Measurements from ENCODE around the gene ITPR3.

DNA sequence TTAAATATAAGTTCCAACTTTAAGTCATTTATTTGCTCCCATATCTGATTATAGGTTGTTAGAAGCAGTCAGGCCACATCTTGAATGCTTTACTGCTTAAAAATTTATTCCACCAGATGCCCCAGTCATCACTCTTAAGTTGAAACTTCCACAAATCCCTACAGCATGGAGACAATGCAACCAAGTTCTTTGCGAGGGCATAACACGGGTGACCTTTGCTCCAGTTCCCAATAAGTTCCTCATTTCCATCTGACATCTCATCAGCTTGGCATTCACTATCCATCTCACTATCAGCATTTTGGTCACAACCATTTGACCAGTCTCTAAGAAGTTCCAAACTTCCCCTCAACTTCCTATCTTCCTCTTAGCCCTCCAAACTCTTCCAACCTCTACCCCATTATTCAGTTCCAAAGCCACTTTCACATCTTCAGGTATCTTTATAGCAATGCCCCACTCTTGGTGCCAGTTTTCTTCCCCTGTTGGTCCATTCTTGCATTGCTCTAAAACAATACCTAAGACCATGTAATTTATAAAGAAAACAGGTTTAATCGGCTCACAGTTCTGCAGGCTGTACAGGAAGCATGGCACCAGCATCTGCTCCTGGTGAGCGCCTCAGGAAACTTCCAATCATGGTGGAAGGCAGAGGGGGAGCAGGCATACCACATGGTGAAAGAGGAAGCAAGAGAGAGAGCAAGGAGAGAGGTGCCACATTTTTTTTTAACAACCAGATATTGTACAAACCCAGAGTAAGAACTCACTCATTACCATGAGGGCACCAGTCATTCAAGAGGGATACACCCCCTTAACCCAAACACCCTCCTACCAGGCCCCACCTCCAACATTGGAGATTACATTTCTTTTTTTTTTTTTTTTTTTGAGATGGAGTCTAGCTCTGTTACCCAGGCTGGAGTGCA, 15.9 kb upstream of the ITPR3 start:
- TF ChIP-seq, protein P1, sequence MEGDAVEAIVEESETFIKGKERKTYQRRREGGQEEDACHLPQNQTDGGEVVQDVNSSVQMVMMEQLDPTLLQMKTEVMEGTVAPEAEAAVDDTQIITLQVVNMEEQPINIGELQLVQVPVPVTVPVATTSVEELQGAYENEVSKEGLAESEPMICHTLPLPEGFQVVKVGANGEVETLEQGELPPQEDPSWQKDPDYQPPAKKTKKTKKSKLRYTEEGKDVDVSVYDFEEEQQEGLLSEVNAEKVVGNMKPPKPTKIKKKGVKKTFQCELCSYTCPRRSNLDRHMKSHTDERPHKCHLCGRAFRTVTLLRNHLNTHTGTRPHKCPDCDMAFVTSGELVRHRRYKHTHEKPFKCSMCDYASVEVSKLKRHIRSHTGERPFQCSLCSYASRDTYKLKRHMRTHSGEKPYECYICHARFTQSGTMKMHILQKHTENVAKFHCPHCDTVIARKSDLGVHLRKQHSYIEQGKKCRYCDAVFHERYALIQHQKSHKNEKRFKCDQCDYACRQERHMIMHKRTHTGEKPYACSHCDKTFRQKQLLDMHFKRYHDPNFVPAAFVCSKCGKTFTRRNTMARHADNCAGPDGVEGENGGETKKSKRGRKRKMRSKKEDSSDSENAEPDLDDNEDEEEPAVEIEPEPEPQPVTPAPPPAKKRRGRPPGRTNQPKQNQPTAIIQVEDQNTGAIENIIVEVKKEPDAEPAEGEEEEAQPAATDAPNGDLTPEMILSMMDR (IDR thresholded peaks at IDR 0.05): no peak
- TF ChIP-seq POLR2A (IDR thresholded peaks at IDR 0.05) (no peak), POLR2AphosphoS5 (IDR thresholded peaks at IDR 0.05) (no peak)
